Stomach (tissue), 9 donors: Measurements from ENCODE around the gene BZW1. TPM values are rescaled to one million over a fixed set of nuclear protein-coding genes. Genes with fewer than 3 reads are reported as not detected.

ENCODE experiments used
- DNase-seq, 2 donors: peaks; one replicate each; pipeline versions ENCODE4 v3.0.0 to v3.0.0-alpha.2; 2013 to 2019
- H3K27ac ChIP-seq, 5 donors: fragments of 200-600 bp in 4 of 5; sonication (generic) in 4 of 5; one replicate each; pipeline ENCODE4 v1.5.1; 2013 to 2019; ENCODE audit warnings: mild to moderate bottlenecking in 1 of 5, moderate library complexity in 1 of 5
- H3K27me3 ChIP-seq, 3 donors: fragments of 200-600 bp; sonication (generic); one replicate each; pipeline ENCODE4 v1.5.1; 2017 to 2019; ENCODE audit warnings: mixed run types in 1 of 3
- H3K36me3 ChIP-seq, 4 donors: fragments of 200-600 bp; sonication (generic); 1 replicate in 3 of 4; 2 replicates in 1 of 4; pipeline ENCODE4 v1.5.1; 2016 to 2019
- H3K4me1 ChIP-seq, 4 donors: fragments of 200-600 bp; sonication (generic); one replicate each; pipeline ENCODE4 v1.5.1; 2016 to 2019
- H3K4me3 ChIP-seq, 4 donors: fragments of 200-600 bp; sonication (generic) in 3 of 4; one replicate each; pipeline ENCODE4 v1.5.1; 2016 to 2019; ENCODE audit warnings: mild to moderate bottlenecking in 1 of 4
- H3K9me3 ChIP-seq, 4 donors: fragments of 200-600 bp; sonication (generic); one replicate each; pipeline ENCODE4 v1.5.1; 2016 to 2019
- EP300 ChIP-seq: sonication (generic); formaldehyde crosslinking; IDR thresholded peaks from one replicate; pipeline ENCODE4 v1.6.1; 2017; ENCODE audit warnings: antibody characterized with exemption
- POLR2A ChIP-seq, 4 donors: fragments of 450-650 bp; IDR thresholded peaks; one replicate each; pipeline ENCODE4 v1.6.1; 2016; ENCODE audit warnings: antibody characterized with exemption in 4 of 4, control low read depth in 2 of 4, mild to moderate bottlenecking in 1 of 4, moderate library complexity in 1 of 4
- POLR2AphosphoS5 ChIP-seq, 3 donors: sonication (generic); formaldehyde crosslinking; IDR thresholded peaks; one replicate each; pipeline ENCODE4 v1.6.1; 2016; ENCODE audit warnings: antibody characterized with exemption in 3 of 3
- WGBS, 5 donors: extraction: QIAGEN DNeasy Blood & Tissue Kit in 3 of 5; methylation state at CpG; one replicate each; pipeline versions ENCODE4 v1.1.5 to v1.1.7; 2013 to 2018; 5-methylcytosine and 5-hydroxymethylcytosine counted together
- intact Hi-C: fragments of 100-400 bp; cut with DNase I; formaldehyde crosslinking; loops from one replicate; pipeline ENCODE4 v1.15.1; 2023; ENCODE audit warnings: low total_unique reads
- polyA plus RNA-seq, 3 donors: library from polyadenylated mRNA; stranded (reverse); fragments of 200-250 nt; gene quantifications; one replicate each; pipeline ENCODE4 v1.2.3, GENCODE V29; 2013
- total RNA-seq, 5 donors: library from RNA; depleted of rRNA; stranded (reverse); fragments of >200 nt; gene quantifications; one replicate each; pipeline versions ENCODE4 v1.1.0 to v1.2.3, GENCODE V29; 2014 to 2016
- TF ChIP-seq, protein P1 (sequence below), 7 experiments: fragments of 450-650 bp in 4 of 7; fragments of 200-600 bp in 3 of 7; sonication (generic) in 3 of 7; IDR thresholded peaks; one replicate each; pipeline ENCODE4 v1.5.1; 2016 to 2019; ENCODE audit warnings: antibody characterized with exemption in 7 of 7, control low read depth in 2 of 7, mild to moderate bottlenecking in 1 of 7
- donor health status: healthy with polysubstance abuse.
- donor health status: Bipolar disorder and iron deficiency.
- donor health status: healthy.

Gene BZW1
- total and polyA plus RNA-seq, 8 donors, result 31.0 to 530 (median 94.4) TPM

DNA sequence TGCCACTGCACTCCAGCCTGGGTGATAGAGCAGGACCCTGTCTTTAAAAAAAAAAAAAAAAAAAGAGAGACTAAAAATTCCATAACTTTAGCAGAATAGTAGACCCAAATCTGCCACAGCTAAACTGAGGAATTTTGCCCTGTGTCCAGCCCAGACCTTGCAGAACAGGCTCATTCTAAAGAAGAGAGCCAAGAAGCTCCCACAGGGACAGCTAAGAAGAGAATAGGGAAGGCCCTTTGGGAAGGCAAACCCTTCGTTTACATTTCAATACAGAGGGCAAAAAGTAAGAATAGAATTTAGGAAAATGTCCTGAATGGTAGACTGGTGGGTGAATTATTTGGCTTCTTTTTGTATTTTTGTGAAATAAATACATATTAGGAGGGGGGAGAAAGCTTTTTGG, 21.5 kb upstream of the BZW1 start:
- H3K27me3 ChIP-seq, result no peaks in the 10 kb centered on the region
- no peak overlapping the region for H3K27ac ChIP-seq
- H3K4me1 ChIP-seq, result peaks cover 0 to 26% (median 2%) of the 10 kb centered on the region in 4 donors
- no peak overlapping the region for H3K4me3 ChIP-seq
- no peak for TF ChIP-seq EP300
- TF ChIP-seq, protein P1, sequence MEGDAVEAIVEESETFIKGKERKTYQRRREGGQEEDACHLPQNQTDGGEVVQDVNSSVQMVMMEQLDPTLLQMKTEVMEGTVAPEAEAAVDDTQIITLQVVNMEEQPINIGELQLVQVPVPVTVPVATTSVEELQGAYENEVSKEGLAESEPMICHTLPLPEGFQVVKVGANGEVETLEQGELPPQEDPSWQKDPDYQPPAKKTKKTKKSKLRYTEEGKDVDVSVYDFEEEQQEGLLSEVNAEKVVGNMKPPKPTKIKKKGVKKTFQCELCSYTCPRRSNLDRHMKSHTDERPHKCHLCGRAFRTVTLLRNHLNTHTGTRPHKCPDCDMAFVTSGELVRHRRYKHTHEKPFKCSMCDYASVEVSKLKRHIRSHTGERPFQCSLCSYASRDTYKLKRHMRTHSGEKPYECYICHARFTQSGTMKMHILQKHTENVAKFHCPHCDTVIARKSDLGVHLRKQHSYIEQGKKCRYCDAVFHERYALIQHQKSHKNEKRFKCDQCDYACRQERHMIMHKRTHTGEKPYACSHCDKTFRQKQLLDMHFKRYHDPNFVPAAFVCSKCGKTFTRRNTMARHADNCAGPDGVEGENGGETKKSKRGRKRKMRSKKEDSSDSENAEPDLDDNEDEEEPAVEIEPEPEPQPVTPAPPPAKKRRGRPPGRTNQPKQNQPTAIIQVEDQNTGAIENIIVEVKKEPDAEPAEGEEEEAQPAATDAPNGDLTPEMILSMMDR (IDR thresholded peaks at IDR 0.05), result no peak
- no peak for TF ChIP-seq POLR2AphosphoS5 (IDR thresholded peaks at IDR 0.05)
- no peak for TF ChIP-seq POLR2A (IDR thresholded peaks at IDR 0.05)
- DNase-seq, result no peak
- 56 to 77% (median 69%) methylated on average over 1 of the region's 1 CpG for WGBS, 5 donors
- H3K36me3 ChIP-seq, result no peaks in the 10 kb centered on the region
- intact Hi-C loops, result no loop called here
- no peaks in the 10 kb centered on the region for H3K9me3 ChIP-seq

DNA sequence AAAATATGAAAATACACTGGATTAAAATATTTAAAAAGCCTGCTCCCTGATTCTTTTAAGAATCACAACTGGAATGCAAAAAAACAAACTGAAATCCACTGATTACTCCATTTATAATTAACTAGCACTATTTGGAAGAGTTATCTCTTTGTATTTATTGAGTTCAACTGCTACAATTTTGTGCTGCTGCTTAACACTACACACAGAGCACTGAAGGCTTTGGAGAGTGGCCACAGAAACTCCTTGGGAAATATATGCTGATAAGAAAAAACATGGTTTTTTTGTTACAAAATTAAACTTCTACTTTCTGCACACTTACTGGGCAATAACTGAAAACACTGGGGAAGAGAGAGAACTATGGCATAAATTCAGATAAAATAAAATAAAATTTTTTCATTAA, 19.8 kb upstream of the BZW1 start:
- Histone ChIP-seq H3K36me3 (no peaks in the 10 kb centered on the region), H3K4me3 (no peak overlapping the region), H3K9me3 (no peaks in the 10 kb centered on the region), H3K27ac (no peak overlapping the region), H3K4me1 (peaks cover 0 to 27% (median 2%) of the 10 kb centered on the region in 4 donors), H3K27me3 (no peaks in the 10 kb centered on the region)
- intact Hi-C loops, result no loop called here
- DNase-seq, result peak in 1 of 2 donors; percentile 16
- no peak for TF ChIP-seq EP300
- TF ChIP-seq, protein P1 (IDR thresholded peaks at IDR 0.05), result no peak
- no peak for TF ChIP-seq POLR2A (IDR thresholded peaks at IDR 0.05)
- TF ChIP-seq POLR2AphosphoS5 (IDR thresholded peaks at IDR 0.05), result no peak

- H3K4me3 ChIP-seq, result no peak overlapping the region
- WGBS, 5 donors, result 32 to 51% (median 37%) methylated on average over 2 of the region's 2 CpGs
- H3K36me3 ChIP-seq, result no peaks in the 10 kb centered on the region
- no peaks in the 10 kb centered on the region for H3K9me3 ChIP-seq
- H3K27ac ChIP-seq, result no peak overlapping the region
- intact Hi-C loops, result no loop called here
- H3K4me1 ChIP-seq, result peaks cover 0 to 25% (median 5%) of the 10 kb centered on the region in 4 donors
- no peaks in the 10 kb centered on the region for H3K27me3 ChIP-seq
- DNase-seq, result no peak
- TF ChIP-seq EP300 (no peak), POLR2A (IDR thresholded peaks at IDR 0.05) (no peak), POLR2AphosphoS5 (IDR thresholded peaks at IDR 0.05) (no peak)
- TF ChIP-seq, protein P1 (IDR thresholded peaks at IDR 0.05), result no peak
Observed at GRCh38 chr2:200794143-200794542, 17.6 kb upstream of the BZW1 start.

DNA sequence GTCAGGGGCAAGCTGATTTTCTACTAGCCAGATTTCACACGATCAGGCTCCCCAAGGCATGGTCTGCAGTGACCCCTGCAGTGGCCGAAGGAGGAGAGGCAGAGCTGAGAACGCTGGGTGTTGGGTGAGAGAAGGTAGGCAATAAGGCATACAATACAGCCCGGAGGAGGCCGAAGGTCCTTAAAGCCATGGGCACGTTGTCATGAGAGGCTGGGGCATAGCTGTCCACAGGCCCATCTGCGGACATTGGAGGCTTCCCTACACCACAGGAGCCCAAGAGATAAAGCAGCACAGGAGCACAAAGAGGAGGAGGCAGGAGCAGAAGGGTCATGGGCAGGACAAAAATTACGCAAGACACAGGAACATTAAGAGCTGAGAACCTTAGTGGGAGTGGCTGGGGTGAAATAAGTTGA, 16.7 kb upstream of the BZW1 start:
- WGBS, 5 donors, result 78 to 81% (median 79%) methylated on average over 8 of the region's 8 CpGs
- Histone ChIP-seq H3K27ac (no peak overlapping the region), H3K9me3 (no peaks in the 10 kb centered on the region), H3K27me3 (no peaks in the 10 kb centered on the region), H3K4me1 (peaks cover 0 to 25% (median 5%) of the 10 kb centered on the region in 4 donors), H3K4me3 (no peak overlapping the region), H3K36me3 (no peaks in the 10 kb centered on the region)
- TF ChIP-seq POLR2A (IDR thresholded peaks at IDR 0.05) (no peak), POLR2AphosphoS5 (IDR thresholded peaks at IDR 0.05) (no peak), EP300 (no peak)
- TF ChIP-seq, protein P1 (IDR thresholded peaks at IDR 0.05), result no peak
- intact Hi-C loops, result no loop called here
- DNase-seq, result no peak
